Calu3 (cell line): ENCODE data around the gene SPSB4. TPM values are rescaled to one million over a fixed set of nuclear protein-coding genes. Genes with fewer than 3 reads are reported as not detected.
"Not testable (repeated sequence)": the region's sequence is repeated elsewhere in the genome, so short reads cannot be mapped to it uniquely, and the experiment has no call there.

Experiments
- BruUV-seq: library from RNA; stranded (reverse); fragments of 400-500 nt; replicated peaks from 2 replicates; lab custom pipeline; 2021; lab: Mats Ljungman, UMichigan
- CTCF ChIA-PET: fragments of 300-600 bp; sonication (Branson Sonifier 250); formaldehyde crosslinking; loops from one replicate; lab custom pipeline; 2022; ENCODE audit warnings: antibody characterized with exemption; lab: Charles Lee
- DNase-seq: peaks from one replicate; pipeline ENCODE4 v3.0.0; 2022
- H3K27ac Mint-ChIP-seq: one replicate; pipeline ENCODE4 v1.8.0; 2022; ENCODE audit warnings: mixed read lengths; ENCODE audit not compliant: unreplicated experiment
- H3K27me3 Mint-ChIP-seq: one replicate; pipeline ENCODE4 v1.8.0; 2022; ENCODE audit warnings: mixed read lengths; ENCODE audit not compliant: unreplicated experiment
- H3K36me3 Mint-ChIP-seq: one replicate; pipeline ENCODE4 v1.8.0; 2022; ENCODE audit warnings: mild to moderate bottlenecking, moderate library complexity, mixed read lengths; ENCODE audit not compliant: insufficient read depth, unreplicated experiment
- H3K4me1 Mint-ChIP-seq: one replicate; pipeline ENCODE4 v1.8.0; 2022; ENCODE audit warnings: mild to moderate bottlenecking, low read depth, mixed read lengths; ENCODE audit not compliant: unreplicated experiment
- H3K4me3 Mint-ChIP-seq: one replicate; pipeline ENCODE4 v1.8.0; 2022; ENCODE audit warnings: mild to moderate bottlenecking, low read depth, moderate library complexity, mixed read lengths; ENCODE audit not compliant: unreplicated experiment
- H3K9me3 Mint-ChIP-seq: one replicate; pipeline ENCODE4 v1.8.0; 2022; ENCODE audit warnings: low read depth, mixed read lengths; ENCODE audit not compliant: unreplicated experiment
- CTCF ChIP-seq: fragments of 200-600 bp; IDR thresholded peaks from one replicate; pipeline ENCODE4 v1.8.0; 2022; ENCODE audit warnings: antibody characterized with exemption; ENCODE audit not compliant: unreplicated experiment
- intact Hi-C: fragments of 100-400 bp; cut with micrococcal nuclease; formaldehyde crosslinking; loops from one replicate; pipeline ENCODE4 v1.10.0; 2022; ENCODE audit not compliant: unreplicated experiment
- total RNA-seq: library from RNA; stranded (reverse); gene quantifications from 2 replicates; pipeline ENCODE4 v1.2.3, GENCODE V29; 2022

Gene SPSB4
- total RNA-seq, 1 experiment from 2014 or later = not detected

DNA sequence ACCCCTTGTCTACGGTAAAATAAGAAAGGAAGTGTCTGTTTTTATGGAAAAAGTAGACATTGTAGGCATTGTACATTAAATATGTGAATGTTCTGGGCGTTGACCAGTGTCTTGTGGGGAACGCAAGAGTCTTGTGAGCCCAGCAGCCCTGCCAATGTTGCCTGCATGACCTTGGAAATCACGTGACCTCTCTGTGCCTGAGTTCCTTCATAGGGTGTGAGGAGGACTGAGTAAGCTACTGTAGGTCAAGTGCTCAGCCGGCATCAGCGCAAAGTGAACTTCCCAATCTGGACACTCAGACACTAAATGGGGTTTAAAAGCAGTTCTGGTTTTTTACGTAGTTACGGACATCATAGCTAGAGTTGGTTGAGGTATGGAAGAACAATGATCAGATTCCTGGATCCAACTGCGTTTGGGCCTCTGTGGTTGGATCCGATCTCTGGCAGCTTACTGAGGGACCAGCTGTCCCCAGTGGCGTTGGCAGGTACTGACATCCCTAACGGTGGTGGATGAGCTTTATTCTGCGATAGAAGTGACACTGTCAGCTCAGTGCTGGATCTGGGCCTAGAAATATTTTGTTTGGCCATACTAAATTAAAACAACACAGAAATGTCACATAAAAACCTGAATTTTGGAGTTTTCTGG, 63.8 kb downstream of the SPSB4 start:
- Mint-ChIP-seq H3K9me3 (peaks cover 2% of the 10 kb centered on the region), H3K36me3 (no peaks in the 10 kb centered on the region), H3K27me3 (peaks cover 21% of the 10 kb centered on the region), H3K4me3 (no peak overlapping the region), H3K4me1 (no peaks in the 10 kb centered on the region), H3K27ac (no peak overlapping the region)
- no TSS peak for BruUV-seq
- TF ChIP-seq CTCF = peak; percentile 61
- DNase-seq = peak; percentile 28
- CTCF ChIA-PET = interaction anchor here (0.8 to 1.6 kb wide), 5 partner anchors 10 to 37 kb away, joined by 3 to 4 read pairs (median 3); no protein-coding TSS in a partner anchor
- intact Hi-C loops = no loop called here

GRCh38 chr3:141115789-141116541, 64.8 kb downstream of the SPSB4 start:
- Mint-ChIP-seq H3K9me3 (peaks cover 2% of the 10 kb centered on the region), H3K4me3 (no peak overlapping the region), H3K27ac (no peak overlapping the region), H3K36me3 (no peaks in the 10 kb centered on the region), H3K4me1 (no peaks in the 10 kb centered on the region), H3K27me3 (peaks cover 25% of the 10 kb centered on the region)
- BruUV-seq = no TSS peak
- CTCF ChIA-PET = interaction anchor here (0.8 to 1.6 kb wide), 5 partner anchors 11 to 38 kb away, joined by 3 to 4 read pairs (median 3); no protein-coding TSS in a partner anchor
- intact Hi-C loops = no loop called here
- DNase-seq = no peak
- no peak for TF ChIP-seq CTCF

DNA sequence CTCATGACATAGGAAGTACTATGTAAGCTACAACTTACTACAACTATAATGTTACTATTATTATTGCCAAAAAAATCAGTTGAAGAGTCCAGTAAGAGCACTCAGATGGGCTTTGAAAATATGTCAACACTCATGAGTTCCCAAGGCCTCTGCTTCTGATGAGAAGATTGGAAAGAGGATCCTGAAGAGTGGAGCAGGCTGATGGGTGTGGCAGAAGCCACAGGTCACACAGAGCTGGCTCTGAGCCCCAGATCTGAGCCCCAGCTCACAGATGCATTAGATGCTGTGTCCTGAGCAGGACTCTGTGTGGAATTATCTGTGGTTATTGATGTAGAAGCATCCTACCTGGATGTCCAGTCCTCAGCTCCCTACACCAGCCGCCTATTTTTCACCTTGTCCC, 65.6 kb downstream of the SPSB4 start:
- CTCF ChIA-PET = no interaction called here
- Mint-ChIP-seq H3K9me3 (peaks cover 2% of the 10 kb centered on the region), H3K4me1 (no peaks in the 10 kb centered on the region), H3K4me3 (no peak overlapping the region), H3K36me3 (no peaks in the 10 kb centered on the region), H3K27ac (no peak overlapping the region), H3K27me3 (peaks cover 32% of the 10 kb centered on the region)
- no TSS peak for BruUV-seq
- no peak for DNase-seq
- intact Hi-C loops = no loop called here
- TF ChIP-seq CTCF = no peak

- DNase-seq, H3K27ac Mint-ChIP-seq, CTCF ChIA-PET, H3K4me3 Mint-ChIP-seq, H3K4me1 Mint-ChIP-seq, intact Hi-C loops, H3K9me3 Mint-ChIP-seq, BruUV-seq, H3K36me3 Mint-ChIP-seq: not testable (repeated sequence)
- H3K27me3 Mint-ChIP-seq = peaks cover 45% of the 10 kb centered on the region
Measured at GRCh38 chr3:141117982-141118381, 66.8 kb downstream of the SPSB4 start.
